G401 (cell line): ENCODE measurements around the gene RNF208. TPM values are rescaled to one million over a fixed set of nuclear protein-coding genes. Genes with fewer than 3 reads are reported as not detected.
"Not testable (repeated sequence)": the region's sequence is repeated elsewhere in the genome, so short reads cannot be mapped to it uniquely, and the experiment has no call there.

Experiments used
- DNase-seq: peaks from one replicate; pipeline ENCODE4 v3.0.0-alpha.2; 2015; ENCODE audit warnings: low spot score
- in situ Hi-C: cut with HindIII; loops from 2 replicates; pipeline ENCODE4 v1.10.0; 2016; ENCODE audit warnings: low sequenced_read_pairs, mixed read lengths
- total RNA-seq: library from RNA; depleted of rRNA; stranded (reverse); fragments of >200 nt; shearing (Covaris generic); gene quantifications from 2 replicates; pipeline ENCODE4 v1.2.3, GENCODE V29; 2014

RNF208 gene
- total RNA-seq, 1 experiment from 2014 or later, result not detected

- in situ Hi-C loops, result no loop called here
- peak; percentile 85 for DNase-seq
These were observed 32.8 kb upstream of the RNF208 start, which contains the start of gene NELFB for GRCh38 chr9:137254624-137255447. Gene NELFB, plus strand, starts transcription at chr9:137255327.

GRCh38 chr9:137253717-137254623 lies 31.9 kb upstream of the RNF208 start:
- peak; percentile 19 for DNase-seq
- in situ Hi-C loops, result no loop called here

GRCh38 chr9:137252555-137253506 lies 30.8 kb upstream of the RNF208 start:
- DNase-seq, result no peak

GRCh38 chr9:137251490-137252268 lies 29.6 kb upstream of the RNF208 start:
- no peak for DNase-seq
- in situ Hi-C loops, result no loop called here

More at GRCh38 chr9:137252555-137253506, 30.8 kb upstream of the RNF208 start:
- in situ Hi-C loops, result no loop called here

GRCh38 chr9:137251194-137251461 lies 29.1 kb upstream of the RNF208 start, which contains the start of gene STPG3:
Gene STPG3, plus strand, starts transcription at chr9:137251286. Its CDS starts 1 bp downstream, at chr9:137251287.
- in situ Hi-C loops, result no loop called here
- DNase-seq, result no peak

- in situ Hi-C loops, result no loop called here
- DNase-seq, result no peak
These were observed 28.5 kb upstream of the RNF208 start for GRCh38 chr9:137250329-137251193.

GRCh38 chr9:137247916-137248175 lies 25.8 kb upstream of the RNF208 start:
- in situ Hi-C loops, result no loop called here
- DNase-seq, result no peak

GRCh38 chr9:137247135-137247915 lies 25.3 kb upstream of the RNF208 start:
- no peak for DNase-seq
- in situ Hi-C loops, result no loop called here

GRCh38 chr9:137245450-137246421 lies 23.7 kb upstream of the RNF208 start:
- no peak for DNase-seq
- in situ Hi-C loops, result no loop called here

- in situ Hi-C loops, result no loop called here
- no peak for DNase-seq
These were observed 22.7 kb upstream of the RNF208 start for GRCh38 chr9:137244486-137245449.

- no peak for DNase-seq
- in situ Hi-C loops, result no loop called here
These were observed 21.8 kb upstream of the RNF208 start for GRCh38 chr9:137243626-137244485.

GRCh38 chr9:137243266-137243625 lies 21.2 kb upstream of the RNF208 start:
- DNase-seq, in situ Hi-C loops: not testable (repeated sequence)

GRCh38 chr9:137242269-137243203 lies 20.5 kb upstream of the RNF208 start:
- in situ Hi-C loops, result no loop called here

More at GRCh38 chr9:137242269-137243203, 20.5 kb upstream of the RNF208 start:
- DNase-seq, result no peak
